A549 treated with ZK216348 at 1 μM for 4 hours (cell line): ENCODE data around the gene EPHA10. TPM values are rescaled to one million over a fixed set of nuclear protein-coding genes. Genes with fewer than 3 reads are reported as not detected.

Experiments used
- total RNA-seq: library from RNA; stranded (reverse); fragments of 200-300 nt; extraction: Qiagen RNA extraction; gene quantifications from 5 replicates; pipeline ENCODE4 v1.2.3, GENCODE V29; 2022; ENCODE audit warnings: low read depth

The EPHA10 gene
- 0.69 to 1.7 TPM (median 0.75 TPM) in 5 replicates for total RNA-seq

GRCh38 chr1:37764888-37765441 is at the start of gene EPHA10:
Gene EPHA10, minus strand, starts transcription at chr1:37765120. Its CDS starts 54 bp downstream, at chr1:37765066.

GRCh38 chr1:37807555-37808368 is 42.8 kb upstream of the EPHA10 start, which contains the start of the genes C1orf122 and YRDC:
Gene C1orf122, plus strand, starts transcription at chr1:37807790. Its CDS starts 615 bp downstream, at chr1:37808405.
Gene YRDC, minus strand, starts transcription at chr1:37808208. Its CDS starts 28 bp downstream, at chr1:37808180.

GRCh38 chr1:37793773-37794371 is 29.0 kb upstream of the EPHA10 start, which contains the start of gene MANEAL:
Gene MANEAL, plus strand, starts transcription at chr1:37793847. Its CDS starts 336 bp downstream, at chr1:37794183.

GRCh38 chr1:37692078-37692833 is 72.7 kb downstream of the EPHA10 start, which contains the start of gene CDCA8:
Gene CDCA8, plus strand, starts transcription at chr1:37692516. Its CDS starts 175 bp downstream, at chr1:37692691.

Other genes starting within 250 kb of the EPHA10 start
- 8.3 to 13.6 TPM (median 10.8 TPM) in 5 replicates for gene SNIP1, start 210.8 kb downstream of the EPHA10 start, total RNA-seq
- gene DNALI1, start 208.2 kb downstream of the EPHA10 start, total RNA-seq = 0.30 TPM in 1 of 5 replicates, not detected in the others
- 50.4 to 74.7 TPM (median 58.2 TPM) in 5 replicates for gene GNL2, start 169.2 kb downstream of the EPHA10 start, total RNA-seq
- gene RSPO1, start 130.2 kb downstream of the EPHA10 start, total RNA-seq = 0.09 to 0.13 TPM (median 0.12 TPM) in 4 of 5 replicates, not detected in the other
- 44.6 to 52.4 TPM (median 46.6 TPM) in 5 replicates for gene CDCA8, start 72.6 kb downstream of the EPHA10 start, total RNA-seq
- gene MANEAL, start 28.7 kb upstream of the EPHA10 start, total RNA-seq = 20.8 to 26.9 TPM (median 25.3 TPM) in 5 replicates
- gene C1orf122, start 42.7 kb upstream of the EPHA10 start, total RNA-seq = 27.5 to 61.5 TPM (median 56.0 TPM) in 5 replicates
- 14.0 to 22.5 TPM (median 18.1 TPM) in 5 replicates for gene YRDC, start 43.1 kb upstream of the EPHA10 start, total RNA-seq
- gene MTF1, start 94.5 kb upstream of the EPHA10 start, total RNA-seq = 3.4 to 5.4 TPM (median 4.4 TPM) in 5 replicates
- 4.0 to 5.0 TPM (median 4.2 TPM) in 5 replicates for gene INPP5B, start 181.9 kb upstream of the EPHA10 start, total RNA-seq
- 45.2 to 96.0 TPM (median 52.5 TPM) in 5 replicates for gene SF3A3, start 224.9 kb upstream of the EPHA10 start, total RNA-seq
- 7.7 to 10.3 TPM (median 8.3 TPM) in 5 replicates for gene FHL3, start 240.4 kb upstream of the EPHA10 start, total RNA-seq
- gene UTP11, start 247.6 kb upstream of the EPHA10 start, total RNA-seq = 37.9 to 74.6 TPM (median 40.8 TPM) in 5 replicates